DMS153 treated with DMSO at 0.1 percent for 48 hours (cell line): ENCODE measurements around the gene RRAS2.
"Not testable (repeated sequence)": the region's sequence is repeated elsewhere in the genome, so short reads cannot be mapped to it uniquely, and the experiment has no call there.

Experiments used
- DNase-seq: peaks from one replicate; lab custom pipeline; 2025; ENCODE audit not compliant: unreplicated experiment; lab: John Stamatoyannopoulos, UW

The RRAS2 gene

GRCh38 chr11:14358729-14359439, at the start of gene RRAS2:
Gene RRAS2, minus strand, starts transcription at chr11:14359183. Its CDS starts 313 bp downstream, at chr11:14358870.
- peak; percentile 30 for DNase-seq

GRCh38 chr11:14408612-14409011, 49.6 kb upstream of the RRAS2 start:
- no peak for DNase-seq

- DNase-seq, result not testable (repeated sequence)
Measured at GRCh38 chr11:14406116-14406515, 47.1 kb upstream of the RRAS2 start.

GRCh38 chr11:14403528-14403927, 44.5 kb upstream of the RRAS2 start:
- not testable (repeated sequence) for DNase-seq

GRCh38 chr11:14399087-14399486, 40.1 kb upstream of the RRAS2 start:
- no peak for DNase-seq

GRCh38 chr11:14396273-14396672, 37.3 kb upstream of the RRAS2 start:
- no peak for DNase-seq

- DNase-seq, result no peak
Measured at GRCh38 chr11:14393889-14394288, 34.9 kb upstream of the RRAS2 start.

- no peak for DNase-seq
Measured at GRCh38 chr11:14393129-14393528, 34.1 kb upstream of the RRAS2 start.

GRCh38 chr11:14390669-14391068, 31.7 kb upstream of the RRAS2 start:
- DNase-seq, result no peak

- no peak for DNase-seq
Measured at GRCh38 chr11:14388352-14388751, 29.4 kb upstream of the RRAS2 start.

- no peak for DNase-seq
Measured at GRCh38 chr11:14386895-14387480, 28.0 kb upstream of the RRAS2 start.

GRCh38 chr11:14386081-14386480, 27.1 kb upstream of the RRAS2 start:
- DNase-seq, result no peak

- no peak for DNase-seq
Measured at GRCh38 chr11:14384338-14384737, 25.4 kb upstream of the RRAS2 start.

- no peak for DNase-seq
Measured at GRCh38 chr11:14381968-14382367, 23.0 kb upstream of the RRAS2 start.

- peak; percentile 7 for DNase-seq
Measured at GRCh38 chr11:14380947-14381561, 22.1 kb upstream of the RRAS2 start.

- no peak for DNase-seq
Measured at GRCh38 chr11:14380125-14380936, 21.3 kb upstream of the RRAS2 start.

- no peak for DNase-seq
Measured at GRCh38 chr11:14378171-14378570, 19.2 kb upstream of the RRAS2 start.

GRCh38 chr11:14376920-14377319, 17.9 kb upstream of the RRAS2 start:
- DNase-seq, result no peak

GRCh38 chr11:14374922-14375830, 16.2 kb upstream of the RRAS2 start:
- no peak for DNase-seq

GRCh38 chr11:14373941-14374646, 15.1 kb upstream of the RRAS2 start:
- DNase-seq, result no peak
